ENCODE measurements around the gene SEMA4B. TPM values are rescaled to one million over a fixed set of nuclear protein-coding genes. Genes with fewer than 3 reads are reported as not detected.
A peak's percentile ranks its signal among the peaks of the same experiment; 100 is the strongest.

Gene SEMA4B
- total and polyA plus RNA-seq, 11 donors = 13.8 to 105 (median 21.0) TPM

DNA sequence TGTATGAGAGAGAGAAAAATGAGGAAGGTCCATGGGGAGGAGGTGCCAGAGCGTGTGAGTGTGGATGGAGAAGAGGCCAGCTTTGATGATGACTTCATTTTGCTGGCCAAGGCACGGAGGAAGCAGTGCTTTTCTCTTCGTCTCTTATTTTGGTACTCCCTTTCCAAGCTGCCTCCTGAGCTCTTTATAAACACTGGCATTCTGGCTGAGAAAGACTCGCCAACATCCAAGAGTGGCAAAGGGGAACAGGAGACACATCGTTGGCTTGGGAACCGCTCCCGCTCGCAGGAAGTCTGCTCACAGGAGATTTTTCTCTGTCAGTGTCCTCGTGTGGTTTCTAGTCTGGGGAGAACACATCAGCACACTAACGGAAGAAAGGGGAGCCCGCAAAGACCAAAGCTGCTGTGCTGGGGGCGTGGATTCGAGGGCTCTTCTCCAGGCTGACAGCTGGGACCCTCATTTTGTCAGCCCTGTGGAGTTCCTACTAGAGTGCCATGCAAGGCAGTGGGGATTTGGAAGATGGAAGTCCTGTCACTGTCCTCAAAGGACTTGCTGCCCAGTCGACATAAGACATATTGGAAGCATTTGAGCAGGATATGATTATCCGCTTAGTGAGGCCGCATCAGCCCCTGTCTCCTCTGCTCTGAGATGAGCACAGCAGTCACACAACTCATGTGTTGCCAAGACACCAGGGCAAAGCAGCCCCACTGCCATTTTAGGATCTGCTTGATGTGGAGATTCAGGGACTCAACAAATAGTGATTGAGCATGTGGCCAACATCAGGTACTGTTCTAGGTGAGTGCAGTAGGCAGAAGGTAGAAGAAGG is 8.0 kb upstream of the SEMA4B start:
- ATAC-seq (peak in 3 of 4 donors; percentile 27 to 40 (median 39)), DNase-seq (no peak)
- Histone ChIP-seq H3K36me3 (peaks cover 0 to 4% (median 0%) of the 10 kb centered on the region in 9 donors), H3K4me1 (peaks cover 7 to 54% (median 25%) of the 10 kb centered on the region in 12 donors), H3K27me3 (no peaks in the 10 kb centered on the region), H3K9me3 (no peaks in the 10 kb centered on the region), H3K4me3 (no peak overlapping the region), H3K27ac (peak overlapping the region in 10 of 12 donors; percentile 28 to 98 (median 60))
- TF ChIP-seq, protein P1, sequence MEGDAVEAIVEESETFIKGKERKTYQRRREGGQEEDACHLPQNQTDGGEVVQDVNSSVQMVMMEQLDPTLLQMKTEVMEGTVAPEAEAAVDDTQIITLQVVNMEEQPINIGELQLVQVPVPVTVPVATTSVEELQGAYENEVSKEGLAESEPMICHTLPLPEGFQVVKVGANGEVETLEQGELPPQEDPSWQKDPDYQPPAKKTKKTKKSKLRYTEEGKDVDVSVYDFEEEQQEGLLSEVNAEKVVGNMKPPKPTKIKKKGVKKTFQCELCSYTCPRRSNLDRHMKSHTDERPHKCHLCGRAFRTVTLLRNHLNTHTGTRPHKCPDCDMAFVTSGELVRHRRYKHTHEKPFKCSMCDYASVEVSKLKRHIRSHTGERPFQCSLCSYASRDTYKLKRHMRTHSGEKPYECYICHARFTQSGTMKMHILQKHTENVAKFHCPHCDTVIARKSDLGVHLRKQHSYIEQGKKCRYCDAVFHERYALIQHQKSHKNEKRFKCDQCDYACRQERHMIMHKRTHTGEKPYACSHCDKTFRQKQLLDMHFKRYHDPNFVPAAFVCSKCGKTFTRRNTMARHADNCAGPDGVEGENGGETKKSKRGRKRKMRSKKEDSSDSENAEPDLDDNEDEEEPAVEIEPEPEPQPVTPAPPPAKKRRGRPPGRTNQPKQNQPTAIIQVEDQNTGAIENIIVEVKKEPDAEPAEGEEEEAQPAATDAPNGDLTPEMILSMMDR (IDR thresholded peaks at IDR 0.05) = no peak
- TF ChIP-seq POLR2A (IDR thresholded peaks at IDR 0.05) = no peak
- 50 to 59% (median 53%) methylated on average over 15 to 16 of the region's 16 CpGs for WGBS, 4 donors
- intact Hi-C loops (cut with DNase I) = no loop called here

DNA sequence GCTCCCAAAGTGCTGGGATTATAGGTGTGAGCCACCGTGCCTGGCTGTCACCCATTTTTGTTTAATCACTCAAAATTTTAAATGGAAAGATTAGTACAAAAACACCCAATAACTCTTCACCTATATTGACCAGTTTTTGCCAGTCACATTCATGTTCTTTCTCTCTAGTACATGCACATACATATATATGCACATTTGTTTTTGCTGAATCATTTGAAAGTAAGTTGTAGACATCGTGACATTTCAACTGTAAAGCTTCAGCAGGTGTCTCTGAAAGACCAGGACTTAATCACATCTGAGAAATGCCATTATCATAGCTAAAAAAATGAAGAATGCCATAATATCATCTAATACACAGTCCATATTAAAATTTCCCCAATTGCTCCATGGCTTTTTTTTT is 6.5 kb upstream of the SEMA4B start:
- intact Hi-C loops (cut with DNase I) = no loop called here
- Histone ChIP-seq H3K4me3 (no peak overlapping the region), H3K36me3 (peaks cover 0 to 4% (median 0%) of the 10 kb centered on the region in 9 donors), H3K27me3 (no peaks in the 10 kb centered on the region), H3K4me1 (peaks cover 7 to 41% (median 25%) of the 10 kb centered on the region in 12 donors), H3K9me3 (no peaks in the 10 kb centered on the region), H3K27ac (peak overlapping the region in 1 of 12 donors; percentile 98)
- 82 to 94% (median 90%) methylated on average over 2 of the region's 2 CpGs for WGBS, 4 donors
- ATAC-seq = no peak
- TF ChIP-seq POLR2A (IDR thresholded peaks at IDR 0.05) = no peak
- TF ChIP-seq, protein P1 (IDR thresholded peaks at IDR 0.05) = no peak
- DNase-seq = no peak

DNA sequence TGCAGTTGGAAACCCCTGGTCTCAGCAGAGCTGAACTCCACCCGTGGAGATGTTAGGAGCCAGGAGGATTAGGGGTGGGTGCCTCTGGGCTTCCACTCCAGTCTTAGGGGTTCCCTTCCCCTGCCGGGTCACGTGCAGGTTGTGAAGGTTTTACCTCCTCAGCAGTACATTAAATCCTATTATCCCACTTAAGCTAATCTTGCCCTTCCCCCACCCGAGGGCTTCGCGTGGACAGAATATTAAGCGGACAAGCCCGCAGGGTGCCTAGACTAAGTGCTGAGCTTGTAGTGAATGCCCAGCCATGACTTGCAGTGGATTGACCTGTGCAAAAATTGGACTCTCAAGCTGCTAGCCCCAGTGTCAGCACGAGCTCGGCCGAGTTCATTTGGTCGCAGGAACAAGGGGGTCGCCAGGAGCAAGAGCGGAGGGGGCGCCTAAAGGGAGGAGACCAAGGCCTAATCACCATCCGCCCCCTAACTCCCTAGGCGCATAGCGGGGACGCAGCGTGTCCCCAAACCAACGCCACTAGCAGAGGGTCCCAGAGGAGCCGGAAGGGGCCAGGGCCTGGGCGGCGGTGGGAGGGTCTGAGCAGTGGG is 498 bp upstream of the SEMA4B start:
- H3K4me3 ChIP-seq = peak overlapping the region; percentile 43 to 99 (median 86)
- 14 to 24% (median 17%) methylated on average over 22 to 24 of the region's 24 CpGs for WGBS, 4 donors
- H3K27ac ChIP-seq = peak overlapping the region in 11 of 12 donors; percentile 5 to 87 (median 78)
- peaks cover 3 to 47% (median 26%) of the 10 kb centered on the region in 12 donors for H3K4me1 ChIP-seq
- no peaks in the 10 kb centered on the region for H3K36me3 ChIP-seq
- peak in 1 of 4 donors; percentile 18 for ATAC-seq
- H3K9me3 ChIP-seq = no peaks in the 10 kb centered on the region
- H3K27me3 ChIP-seq = no peaks in the 10 kb centered on the region
- TF ChIP-seq, protein P1 (IDR thresholded peaks at IDR 0.05) = no peak
- no peak for TF ChIP-seq POLR2A (IDR thresholded peaks at IDR 0.05)
- no peak for DNase-seq
- intact Hi-C loops (cut with DNase I) = no loop called here

DNA sequence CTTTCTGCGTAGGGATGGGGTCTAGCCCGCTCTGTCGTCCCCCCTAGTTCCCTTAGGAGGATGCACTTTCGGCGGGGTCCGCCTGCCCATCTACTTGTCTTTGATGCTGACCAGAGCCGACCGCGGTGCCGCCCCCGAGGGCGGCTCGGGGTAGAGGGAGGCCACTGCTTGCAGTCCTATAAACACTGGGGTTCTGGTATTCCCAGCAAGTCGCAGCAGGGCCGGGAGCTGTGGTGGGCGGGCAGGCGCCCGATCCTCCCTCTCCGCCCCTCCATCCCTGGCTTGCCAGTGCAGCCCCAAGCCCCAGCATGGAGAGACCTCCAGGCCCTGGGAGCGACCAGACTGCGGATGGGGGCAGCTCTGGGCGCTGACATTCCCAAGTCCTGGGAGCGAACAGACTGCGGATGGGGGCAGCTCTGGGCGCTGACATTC is 830 bp downstream of the SEMA4B start:
- H3K9me3 ChIP-seq = no peaks in the 10 kb centered on the region
- DNase-seq (no peak), ATAC-seq (no peak)
- intact Hi-C loops (cut with DNase I) = no loop called here
- H3K27ac ChIP-seq = peak overlapping the region in 5 of 12 donors; percentile 75 to 87 (median 84)
- H3K36me3 ChIP-seq = peaks cover 0 to 4% (median 0%) of the 10 kb centered on the region in 9 donors
- no peaks in the 10 kb centered on the region for H3K27me3 ChIP-seq
- H3K4me1 ChIP-seq = peaks cover 3 to 55% (median 34%) of the 10 kb centered on the region in 12 donors
- 3 to 13% (median 10%) methylated on average over 15 to 25 of the region's 25 CpGs for WGBS, 4 donors
- H3K4me3 ChIP-seq = peak overlapping the region; percentile 43 to 99 (median 86)
- no peak for TF ChIP-seq POLR2A (IDR thresholded peaks at IDR 0.05)
- TF ChIP-seq, protein P1 (IDR thresholded peaks at IDR 0.05) = no peak
